Measurements from ENCODE around the gene NRCAM.

DNA sequence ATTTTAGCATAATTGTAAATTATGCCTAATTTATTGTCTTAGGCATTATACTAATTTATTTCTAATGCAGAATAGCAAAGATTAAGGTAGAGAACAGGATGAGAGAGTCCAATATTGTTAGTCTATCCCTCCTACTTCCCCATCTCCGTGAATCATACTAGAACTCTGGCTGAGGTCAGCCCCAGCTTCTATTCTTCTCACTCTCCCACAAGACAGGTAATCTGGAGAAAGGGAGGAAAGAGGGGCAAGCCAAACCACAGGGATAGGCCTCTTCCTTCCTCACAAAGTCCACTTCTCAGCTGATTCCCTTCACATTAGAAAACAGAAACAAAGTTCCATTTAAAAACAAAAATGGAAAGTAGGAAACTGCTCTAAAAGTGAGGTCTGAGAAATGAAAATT is 208.6 kb downstream of the NRCAM start:
- TF ChIP-seq, protein P1, sequence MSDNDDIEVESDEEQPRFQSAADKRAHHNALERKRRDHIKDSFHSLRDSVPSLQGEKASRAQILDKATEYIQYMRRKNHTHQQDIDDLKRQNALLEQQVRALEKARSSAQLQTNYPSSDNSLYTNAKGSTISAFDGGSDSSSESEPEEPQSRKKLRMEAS (CRISPR knock-in tag; IDR thresholded peaks at IDR 0.05) = no peak
- TF ChIP-seq SP1 (CRISPR knock-in tag; conservative IDR thresholded peaks at IDR 0.05) (no peak), NFYB (CRISPR knock-in tag; conservative IDR thresholded peaks at IDR 0.05; ENCODE audit: low read depth) (no peak), NFATC4 (CRISPR knock-in tag; IDR thresholded peaks at IDR 0.05) (no peak)
- TF ChIP-seq, protein P2, sequence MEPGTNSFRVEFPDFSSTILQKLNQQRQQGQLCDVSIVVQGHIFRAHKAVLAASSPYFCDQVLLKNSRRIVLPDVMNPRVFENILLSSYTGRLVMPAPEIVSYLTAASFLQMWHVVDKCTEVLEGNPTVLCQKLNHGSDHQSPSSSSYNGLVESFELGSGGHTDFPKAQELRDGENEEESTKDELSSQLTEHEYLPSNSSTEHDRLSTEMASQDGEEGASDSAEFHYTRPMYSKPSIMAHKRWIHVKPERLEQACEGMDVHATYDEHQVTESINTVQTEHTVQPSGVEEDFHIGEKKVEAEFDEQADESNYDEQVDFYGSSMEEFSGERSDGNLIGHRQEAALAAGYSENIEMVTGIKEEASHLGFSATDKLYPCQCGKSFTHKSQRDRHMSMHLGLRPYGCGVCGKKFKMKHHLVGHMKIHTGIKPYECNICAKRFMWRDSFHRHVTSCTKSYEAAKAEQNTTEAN (CRISPR knock-in tag; IDR thresholded peaks at IDR 0.05) = no peak
- TF ChIP-seq, protein P3, sequence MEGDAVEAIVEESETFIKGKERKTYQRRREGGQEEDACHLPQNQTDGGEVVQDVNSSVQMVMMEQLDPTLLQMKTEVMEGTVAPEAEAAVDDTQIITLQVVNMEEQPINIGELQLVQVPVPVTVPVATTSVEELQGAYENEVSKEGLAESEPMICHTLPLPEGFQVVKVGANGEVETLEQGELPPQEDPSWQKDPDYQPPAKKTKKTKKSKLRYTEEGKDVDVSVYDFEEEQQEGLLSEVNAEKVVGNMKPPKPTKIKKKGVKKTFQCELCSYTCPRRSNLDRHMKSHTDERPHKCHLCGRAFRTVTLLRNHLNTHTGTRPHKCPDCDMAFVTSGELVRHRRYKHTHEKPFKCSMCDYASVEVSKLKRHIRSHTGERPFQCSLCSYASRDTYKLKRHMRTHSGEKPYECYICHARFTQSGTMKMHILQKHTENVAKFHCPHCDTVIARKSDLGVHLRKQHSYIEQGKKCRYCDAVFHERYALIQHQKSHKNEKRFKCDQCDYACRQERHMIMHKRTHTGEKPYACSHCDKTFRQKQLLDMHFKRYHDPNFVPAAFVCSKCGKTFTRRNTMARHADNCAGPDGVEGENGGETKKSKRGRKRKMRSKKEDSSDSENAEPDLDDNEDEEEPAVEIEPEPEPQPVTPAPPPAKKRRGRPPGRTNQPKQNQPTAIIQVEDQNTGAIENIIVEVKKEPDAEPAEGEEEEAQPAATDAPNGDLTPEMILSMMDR (IDR thresholded peaks at IDR 0.05) = no peak
